Lung (tissue), 12 donors: ENCODE measurements around the gene STXBP5. TPM values are rescaled to one million over a fixed set of nuclear protein-coding genes. Genes with fewer than 3 reads are reported as not detected.

Experiments
- ATAC-seq: fragments of 200-7000 bp; cut with Tn5 transposase; one replicate; pipeline ENCODE4 v1.9.1; 2020; ENCODE audit warnings: moderate number of reproducible peaks; ENCODE audit not compliant: insufficient read depth, low FRiP score
- DNase-seq, 3 donors: peaks; one replicate each; pipeline ENCODE4 v3.0.0-alpha.2; 2013 to 2017
- H3K27ac ChIP-seq, 2 donors: one replicate each; pipeline ENCODE4 v1.5.1; 2013; ENCODE audit warnings: mild to moderate bottlenecking in 2 of 2, moderate library complexity in 2 of 2, control low read depth in 1 of 2, inconsistent platforms in 1 of 2, low read depth in 1 of 2, low read length in 1 of 2
- H3K27me3 ChIP-seq, 3 donors: one replicate each; pipeline ENCODE4 v1.5.1; 2013; ENCODE audit warnings: low read length in 2 of 3; ENCODE audit not compliant: control insufficient read depth in 3 of 3, insufficient read depth in 3 of 3
- H3K36me3 ChIP-seq, 4 donors: one replicate each; pipeline ENCODE4 v1.5.1; 2013; ENCODE audit warnings: low read length in 4 of 4, mild to moderate bottlenecking in 1 of 4, moderate library complexity in 1 of 4; ENCODE audit not compliant: control insufficient read depth in 4 of 4, insufficient read depth in 4 of 4
- H3K4me1 ChIP-seq, 5 donors: one replicate each; pipeline ENCODE4 v1.5.1; 2013; ENCODE audit warnings: low read length in 5 of 5, mild to moderate bottlenecking in 2 of 5, moderate library complexity in 1 of 5; ENCODE audit not compliant: control insufficient read depth in 5 of 5, insufficient read depth in 5 of 5
- H3K4me3 ChIP-seq: one replicate; pipeline ENCODE4 v1.5.1; 2013; ENCODE audit warnings: mild to moderate bottlenecking, control low read depth, moderate library complexity
- H3K9ac ChIP-seq, 2 donors: one replicate each; pipeline ENCODE4 v1.5.1; 2013; ENCODE audit warnings: low read length in 2 of 2, control low read depth in 1 of 2; ENCODE audit not compliant: insufficient read depth in 1 of 2
- H3K9me3 ChIP-seq, 4 donors: one replicate each; pipeline ENCODE4 v1.5.1; 2013; ENCODE audit warnings: low read length in 3 of 4, mild to moderate bottlenecking in 1 of 4, moderate library complexity in 1 of 4; ENCODE audit not compliant: control insufficient read depth in 4 of 4, insufficient read depth in 3 of 4
- WGBS, 2 donors: extraction: QIAGEN DNeasy Blood & Tissue Kit; methylation state at CpG; one replicate each; pipeline ENCODE4 v1.1.7; 2013; 5-methylcytosine and 5-hydroxymethylcytosine counted together
- polyA plus RNA-seq, 2 donors: library from polyadenylated mRNA; stranded (reverse); fragments of 200-250 nt; gene quantifications; one replicate each; pipeline ENCODE4 v1.2.1, GENCODE V29; 2013
- total RNA-seq, 2 donors: library from RNA; depleted of rRNA in 1 of 2; stranded (reverse); fragments of >200 nt in 1 of 2; gene quantifications; one replicate each; pipeline ENCODE4 v1.2.1, GENCODE V29; 2014 to 2021
- TF ChIP-seq, protein P1 (sequence below): IDR thresholded peaks from 2 replicates; pipeline ENCODE4 v1.5.1; 2012; ENCODE audit warnings: mild to moderate bottlenecking; ENCODE audit errors: control extremely low read depth, extremely low read depth
- donor health status: control.
- donor health status: control.
- donor health status: Bipolar disorder and iron deficiency.
- donor health status: healthy.
- donor health status: DM: yes; HTN: yes; CAD: no.

The STXBP5 gene
- total and polyA plus RNA-seq, 4 donors = 6.2 to 29.0 (median 12.9) TPM

DNA sequence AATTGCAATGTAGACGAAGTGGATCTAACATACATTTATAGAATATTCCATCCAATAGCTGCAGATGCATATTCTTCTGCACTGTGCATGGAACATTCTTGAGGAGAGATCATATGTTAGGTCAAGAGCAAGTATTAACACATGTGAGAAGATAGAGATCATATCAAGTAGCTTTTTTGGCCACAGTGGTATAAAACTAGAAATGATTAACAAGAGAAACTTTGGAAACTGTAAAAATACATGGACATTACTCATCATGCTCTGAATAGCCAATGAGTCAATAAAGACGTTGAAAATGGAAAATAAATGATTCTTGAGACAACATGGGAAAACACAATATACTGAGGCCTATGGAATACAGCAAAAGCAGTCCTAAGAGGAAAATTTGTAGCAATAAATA is 94.2 kb downstream of the STXBP5 start:
- TF ChIP-seq, protein P1, sequence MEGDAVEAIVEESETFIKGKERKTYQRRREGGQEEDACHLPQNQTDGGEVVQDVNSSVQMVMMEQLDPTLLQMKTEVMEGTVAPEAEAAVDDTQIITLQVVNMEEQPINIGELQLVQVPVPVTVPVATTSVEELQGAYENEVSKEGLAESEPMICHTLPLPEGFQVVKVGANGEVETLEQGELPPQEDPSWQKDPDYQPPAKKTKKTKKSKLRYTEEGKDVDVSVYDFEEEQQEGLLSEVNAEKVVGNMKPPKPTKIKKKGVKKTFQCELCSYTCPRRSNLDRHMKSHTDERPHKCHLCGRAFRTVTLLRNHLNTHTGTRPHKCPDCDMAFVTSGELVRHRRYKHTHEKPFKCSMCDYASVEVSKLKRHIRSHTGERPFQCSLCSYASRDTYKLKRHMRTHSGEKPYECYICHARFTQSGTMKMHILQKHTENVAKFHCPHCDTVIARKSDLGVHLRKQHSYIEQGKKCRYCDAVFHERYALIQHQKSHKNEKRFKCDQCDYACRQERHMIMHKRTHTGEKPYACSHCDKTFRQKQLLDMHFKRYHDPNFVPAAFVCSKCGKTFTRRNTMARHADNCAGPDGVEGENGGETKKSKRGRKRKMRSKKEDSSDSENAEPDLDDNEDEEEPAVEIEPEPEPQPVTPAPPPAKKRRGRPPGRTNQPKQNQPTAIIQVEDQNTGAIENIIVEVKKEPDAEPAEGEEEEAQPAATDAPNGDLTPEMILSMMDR = no peak
- ATAC-seq (no peak), DNase-seq (no peak)
- Histone ChIP-seq H3K9ac (no peak overlapping the region), H3K9me3 (peaks cover 3 to 11% (median 7%) of the 10 kb centered on the region in 4 donors), H3K4me1 (no peaks in the 10 kb centered on the region), H3K36me3 (peaks cover 0 to 25% (median 8%) of the 10 kb centered on the region in 4 donors), H3K27ac (no peak overlapping the region), H3K4me3 (no peak overlapping the region), H3K27me3 (no peaks in the 10 kb centered on the region)
- WGBS, 2 donors = 93 to 98% methylated on average over 2 of the region's 2 CpGs

DNA sequence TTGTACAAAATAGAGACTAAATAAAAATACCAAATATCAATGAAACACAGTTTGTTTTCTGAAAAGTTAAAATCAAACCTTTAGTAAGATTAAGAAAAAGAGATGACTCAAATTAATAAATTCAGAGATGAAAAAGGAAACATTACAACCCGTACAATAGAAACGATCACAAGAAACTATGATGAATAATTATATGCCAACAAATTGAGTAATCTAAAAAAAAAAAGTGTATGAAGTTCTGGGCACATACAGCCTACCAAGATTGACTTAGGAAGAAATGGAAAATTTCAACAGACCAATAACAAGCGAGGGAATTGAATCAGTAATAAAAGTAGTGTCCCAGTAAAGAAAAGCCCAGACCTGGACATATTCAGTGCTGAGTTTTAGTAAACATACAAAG is 94.8 kb downstream of the STXBP5 start:
- WGBS, 2 donors = 95 to 98% methylated on average over 3 of the region's 3 CpGs
- ATAC-seq = no peak

DNA sequence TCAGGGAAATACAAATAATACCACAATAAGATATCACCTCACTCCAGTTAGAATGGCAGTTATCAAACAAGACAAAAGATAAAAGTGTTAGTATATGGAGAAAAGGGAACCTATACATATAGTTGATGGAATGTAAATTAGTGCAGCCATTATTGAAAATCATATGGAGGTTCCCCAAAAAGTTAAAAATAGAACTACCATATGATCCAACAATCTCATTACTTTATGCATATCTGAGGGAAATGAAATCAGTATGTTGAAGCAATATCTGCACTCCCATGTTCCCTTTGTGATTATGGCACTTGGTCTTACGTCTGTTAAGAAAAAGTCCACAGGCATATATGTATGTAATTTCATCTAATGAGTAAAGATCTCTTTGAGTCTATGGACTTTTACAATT is 96.9 kb downstream of the STXBP5 start:
- Histone ChIP-seq H3K9me3 (peaks cover 2 to 10% (median 6%) of the 10 kb centered on the region in 4 donors), H3K4me3 (no peak overlapping the region), H3K9ac (no peak overlapping the region), H3K4me1 (peaks cover 0 to 2% (median 0%) of the 10 kb centered on the region in 5 donors), H3K36me3 (peaks cover 0 to 24% (median 8%) of the 10 kb centered on the region in 4 donors), H3K27ac (no peak overlapping the region), H3K27me3 (no peaks in the 10 kb centered on the region)
- 94 to 96% methylated on average over 1 of the region's 1 CpG for WGBS, 2 donors
- DNase-seq (no peak), ATAC-seq (no peak)
- TF ChIP-seq, protein P1 = no peak

More for the DNA sequence above, 94.8 kb downstream of the STXBP5 start:
- Histone ChIP-seq H3K27ac (no peak overlapping the region), H3K4me3 (no peak overlapping the region), H3K27me3 (no peaks in the 10 kb centered on the region), H3K9me3 (peaks cover 3 to 11% (median 7%) of the 10 kb centered on the region in 4 donors), H3K36me3 (peaks cover 0 to 26% (median 10%) of the 10 kb centered on the region in 4 donors), H3K9ac (no peak overlapping the region), H3K4me1 (no peaks in the 10 kb centered on the region)
- no peak for DNase-seq
- TF ChIP-seq, protein P1 = no peak

DNA sequence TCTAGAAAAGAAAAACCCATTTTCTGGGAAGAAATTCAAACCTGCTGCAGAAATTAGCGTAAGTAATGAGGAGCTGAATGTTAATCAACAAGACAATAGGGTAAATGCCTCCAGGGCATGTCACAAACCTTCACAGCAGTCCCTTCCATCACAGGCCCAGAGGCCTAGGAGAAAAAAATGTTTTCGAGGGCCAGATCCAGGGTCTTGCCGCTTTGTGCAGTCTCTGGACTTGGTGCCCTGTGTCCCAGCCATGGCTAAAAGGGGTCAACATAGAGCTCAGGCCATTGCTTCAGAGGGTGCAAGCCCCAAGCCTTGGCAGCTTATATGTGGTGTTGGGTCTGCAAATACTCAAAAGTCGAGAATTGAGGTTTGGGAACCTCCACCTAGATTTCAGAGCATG is 99.8 kb downstream of the STXBP5 start:
- H3K27ac ChIP-seq = no peak overlapping the region
- H3K9me3 ChIP-seq = peaks cover 0 to 3% (median 1%) of the 10 kb centered on the region in 4 donors
- no peak overlapping the region for H3K4me3 ChIP-seq
- H3K27me3 ChIP-seq = no peaks in the 10 kb centered on the region
- H3K36me3 ChIP-seq = peaks cover 0 to 9% (median 5%) of the 10 kb centered on the region in 4 donors
- WGBS, 2 donors = 98 to 99% methylated on average over 4 of the region's 4 CpGs
- ATAC-seq = no peak
- H3K9ac ChIP-seq = no peak overlapping the region
- H3K4me1 ChIP-seq = peaks cover 0 to 2% (median 0%) of the 10 kb centered on the region in 5 donors
- TF ChIP-seq, protein P1 = no peak
- DNase-seq = no peak
